GM19239 (cell line): Measurements from ENCODE around the gene ZDBF2.
A peak's percentile ranks its signal among the peaks of the same experiment; 100 is the strongest.
"Not testable (repeated sequence)": the region's sequence is repeated elsewhere in the genome, so short reads cannot be mapped to it uniquely, and the experiment has no call there.

ENCODE experiments used
- DNase-seq: peaks from one replicate; pipeline ENCODE4 v3.0.0; 2011; ENCODE audit warnings: low spot score; ENCODE audit not compliant: insufficient read length
- FAIRE-seq: peaks from 2 replicates; lab custom pipeline; 2011; peaks lifted over from hg19 to GRCh38; lab: Jason Lieb, UNC

Gene ZDBF2

DNA sequence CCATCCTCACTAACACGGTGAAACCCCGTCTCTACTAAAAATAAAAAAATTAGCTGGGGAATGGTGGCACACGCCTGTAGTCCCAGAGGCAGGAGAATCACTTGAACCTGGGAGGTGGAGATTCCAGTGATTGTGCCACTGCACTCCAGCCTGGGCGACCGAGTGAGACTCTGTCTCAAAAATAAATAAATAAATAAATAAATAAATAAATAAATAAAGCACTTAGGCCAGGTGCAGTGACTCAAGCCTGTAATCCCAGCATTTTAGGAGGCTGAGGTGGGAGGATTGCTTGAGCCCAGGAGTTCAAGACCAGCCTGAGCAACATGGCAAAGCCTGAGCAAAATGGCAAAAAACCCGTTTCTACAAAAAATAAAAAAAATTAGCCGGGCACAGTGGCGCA is 15.8 kb upstream of the ZDBF2 start:
- DNase-seq, FAIRE-seq: not testable (repeated sequence)

DNA sequence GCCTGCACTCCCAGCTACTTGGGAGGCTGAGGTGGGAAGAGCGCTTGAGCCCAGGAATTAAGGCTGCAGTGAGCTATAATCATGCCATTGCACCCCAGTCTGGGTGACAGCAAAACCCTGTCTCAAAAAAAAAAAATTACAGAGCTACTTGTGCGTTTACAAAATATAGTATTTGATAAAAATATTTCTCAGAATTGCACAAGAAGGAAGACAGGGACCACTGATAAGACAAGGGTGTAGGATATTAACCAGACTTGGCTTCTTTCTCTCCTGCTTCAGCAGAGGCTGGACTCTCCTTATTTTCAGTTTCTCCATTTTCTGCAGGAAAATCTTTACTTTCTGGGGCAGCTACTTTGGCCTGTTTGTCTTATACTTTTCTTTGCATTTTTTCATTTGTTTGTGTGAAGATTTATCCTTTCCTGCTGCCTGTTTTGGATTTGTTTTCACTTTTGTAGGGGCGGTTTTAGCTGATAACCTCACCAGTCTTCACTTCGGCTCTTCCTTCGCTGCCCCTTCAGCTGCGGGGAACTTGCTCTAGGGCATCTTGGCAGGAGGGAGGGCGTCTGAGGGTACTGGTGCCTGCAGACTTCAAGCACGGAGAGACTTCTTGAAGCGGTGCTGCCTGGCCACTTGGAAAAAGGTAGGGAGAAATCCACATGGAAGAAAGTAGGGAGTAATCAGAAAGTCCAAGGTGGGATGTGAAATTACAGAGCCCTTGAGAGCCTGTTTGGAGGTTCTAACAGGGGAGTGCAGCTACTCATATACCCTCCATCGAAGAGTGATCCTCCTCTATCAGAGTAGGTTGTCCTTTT is 14.9 kb upstream of the ZDBF2 start:
- no peak for DNase-seq
- no peak for FAIRE-seq

DNA sequence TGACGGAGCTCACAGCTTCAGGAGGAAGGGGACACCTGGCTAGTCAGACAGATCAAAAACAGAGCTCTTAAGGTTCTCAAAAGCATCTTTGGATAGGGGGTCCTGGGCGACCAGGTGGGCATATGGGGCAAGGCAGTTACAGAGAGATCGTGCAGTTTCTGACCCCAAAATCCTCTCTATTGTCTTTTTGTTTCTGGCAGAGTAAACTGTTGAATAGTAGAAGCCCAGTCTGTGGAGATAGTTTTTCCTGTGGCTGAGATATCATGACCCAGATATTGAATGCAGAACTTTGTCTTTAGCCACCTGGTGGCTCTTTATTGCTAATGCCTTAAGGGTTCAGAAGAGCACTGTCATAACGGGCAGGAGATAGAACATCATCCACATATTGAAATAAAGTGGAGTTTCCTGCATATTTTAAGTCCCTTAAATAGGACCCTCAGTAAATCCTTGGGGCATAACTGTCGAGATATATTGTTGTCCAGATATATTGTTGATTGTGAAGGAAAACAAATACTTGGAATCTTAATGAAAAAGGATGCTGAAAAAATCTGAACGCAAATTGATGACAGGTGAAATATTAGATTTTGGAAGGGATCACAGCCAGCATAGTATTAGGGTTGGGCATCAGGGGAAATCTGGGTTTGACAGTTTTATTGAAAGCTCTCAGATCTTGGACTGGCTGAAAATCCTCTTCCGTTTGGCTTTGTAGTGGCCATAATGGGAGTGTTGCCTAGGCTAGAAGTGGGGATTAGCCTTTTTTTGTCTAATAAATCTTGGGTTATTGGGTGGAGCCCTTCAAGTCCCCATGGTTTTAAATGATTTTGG is 14.1 kb upstream of the ZDBF2 start:
- FAIRE-seq (no peak), DNase-seq (peak; percentile 28)

DNA sequence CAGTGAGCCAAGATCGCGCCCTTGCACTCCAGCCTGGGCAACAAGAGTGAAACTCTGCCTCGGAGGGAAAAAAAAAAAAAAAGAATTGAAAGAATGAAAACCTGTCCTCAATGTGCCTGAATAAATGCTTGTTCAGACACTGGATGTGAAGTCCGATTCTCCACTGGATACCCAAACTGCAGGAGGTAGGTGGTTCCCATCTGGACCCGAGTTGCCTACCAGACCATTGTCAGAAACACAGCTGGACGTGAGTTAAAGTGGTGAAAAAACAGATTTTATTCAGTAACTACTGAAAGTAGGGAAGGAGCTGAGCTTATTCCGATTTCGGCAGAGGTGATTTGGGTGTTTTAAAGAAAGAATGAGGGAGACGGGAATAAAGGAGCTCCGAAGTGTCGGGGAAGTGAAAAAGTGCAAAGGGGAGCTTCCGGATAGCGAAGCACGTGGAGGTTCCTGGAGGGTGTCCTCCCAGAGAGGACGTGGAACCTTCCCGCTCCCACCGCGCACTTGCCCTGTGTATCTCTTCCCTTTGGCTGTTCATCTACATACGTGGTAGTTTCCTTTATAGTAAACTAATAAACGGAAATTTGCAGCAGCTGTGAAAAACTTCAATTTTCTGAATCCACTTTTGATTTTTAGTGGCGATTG is 10.4 kb upstream of the ZDBF2 start:
- FAIRE-seq (no peak), DNase-seq (no peak)

DNA sequence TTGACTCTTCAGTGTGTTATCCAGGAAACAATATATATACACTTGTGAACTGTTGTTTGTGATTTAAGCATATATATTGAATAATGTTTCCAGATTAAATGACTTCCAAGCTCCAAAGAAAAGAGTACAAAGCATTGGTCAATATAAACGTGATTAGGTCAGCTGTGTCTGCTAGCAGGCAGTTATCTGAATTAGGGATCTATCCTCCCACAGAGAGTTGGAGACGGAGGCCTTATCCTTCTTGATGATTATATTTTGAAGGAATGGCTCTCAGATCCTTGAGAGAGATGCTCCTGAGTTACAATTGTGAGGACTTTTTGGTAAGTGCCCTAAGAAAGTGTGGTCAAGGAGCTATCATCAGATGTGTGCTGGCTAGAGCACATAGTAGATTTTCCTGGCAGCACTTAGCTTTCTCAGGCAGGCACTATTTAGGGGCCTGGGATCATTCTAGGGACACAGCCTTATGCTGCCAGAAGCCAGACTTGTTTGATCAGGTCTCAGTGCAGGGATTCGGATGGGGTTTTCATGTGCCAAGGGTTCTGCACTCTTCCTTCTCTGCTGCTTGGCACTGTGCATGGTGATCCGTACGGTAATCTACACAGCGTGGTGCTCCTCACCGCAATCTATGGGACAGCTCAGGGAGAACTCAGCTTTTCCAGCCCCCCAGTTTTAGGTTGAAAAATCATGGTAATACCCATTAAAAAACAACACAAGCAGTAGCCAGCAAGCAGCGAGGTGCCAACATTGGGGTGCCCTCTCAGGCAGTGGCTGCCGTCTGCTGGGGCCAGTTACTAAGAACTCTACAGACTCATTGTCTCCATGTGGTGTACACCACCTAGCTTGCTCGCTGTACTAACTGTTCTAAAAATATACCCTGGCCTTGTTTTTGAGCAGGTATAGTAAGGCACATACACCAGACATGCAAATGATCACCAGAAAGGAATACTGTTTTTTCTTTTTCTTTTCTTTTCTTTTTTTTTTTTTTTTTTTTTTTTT is 8.0 kb upstream of the ZDBF2 start:
- no peak for FAIRE-seq

DNA sequence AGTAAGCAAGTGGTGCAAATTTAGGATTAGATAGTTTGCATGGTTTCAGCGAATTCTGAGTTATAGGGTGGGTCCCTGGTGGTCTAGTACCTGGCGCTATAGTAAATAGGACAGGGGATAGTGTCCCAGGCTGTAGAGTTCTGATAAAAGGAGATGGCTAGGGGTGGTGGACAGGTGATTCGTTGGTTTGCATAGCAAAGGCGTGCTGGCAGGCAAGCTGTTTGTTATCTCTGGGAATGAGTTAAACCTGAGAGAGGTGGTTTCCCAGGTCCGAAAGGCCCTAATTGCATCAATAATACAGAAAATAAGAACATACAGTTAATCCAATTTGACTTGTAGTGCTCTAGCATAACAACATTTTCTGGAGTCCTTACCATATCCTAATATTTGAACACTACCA is 6.9 kb upstream of the ZDBF2 start:
- DNase-seq: no peak
- FAIRE-seq: no peak

More for the DNA sequence above, 8.0 kb upstream of the ZDBF2 start:
- DNase-seq: no peak

DNA sequence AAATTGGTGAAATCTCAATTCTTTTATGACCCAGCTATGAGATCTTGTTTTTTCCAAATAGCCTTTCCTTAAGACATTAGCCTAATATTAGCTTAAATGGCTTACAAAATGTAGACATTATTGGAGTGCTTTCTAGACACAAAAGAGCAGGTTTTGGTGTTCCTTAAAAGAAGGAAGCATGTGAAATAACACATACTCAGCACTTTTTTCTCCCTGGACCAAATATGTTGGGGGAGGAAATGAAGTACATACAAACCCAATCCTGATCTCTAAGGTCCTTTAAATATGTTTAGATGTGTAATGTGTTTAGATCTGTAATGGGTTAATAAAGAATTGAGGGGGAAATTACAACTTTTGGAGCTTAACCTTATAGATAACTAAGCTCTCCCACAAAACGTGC is 3.4 kb upstream of the ZDBF2 start:
- DNase-seq: no peak
- FAIRE-seq: no peak

DNA sequence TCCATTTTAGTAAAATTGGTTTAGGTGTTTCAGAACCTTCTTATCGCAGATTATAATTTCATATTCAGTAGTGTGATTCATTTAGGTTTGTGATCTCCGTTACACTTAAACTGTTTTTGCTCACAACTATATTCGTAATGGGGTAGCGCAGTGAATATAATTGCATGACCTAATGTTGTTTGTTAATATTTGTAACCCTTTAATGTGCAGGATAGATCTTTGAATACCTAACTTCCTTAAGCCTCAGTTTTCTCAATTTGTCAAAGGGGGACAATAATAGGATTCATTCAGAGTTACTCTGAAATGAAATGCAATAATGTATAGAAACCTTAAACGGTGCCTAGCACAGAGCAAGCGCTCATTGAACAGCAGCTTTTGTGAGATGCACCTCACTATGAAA is 558 bp upstream of the ZDBF2 start:
- no peak for DNase-seq
- no peak for FAIRE-seq

DNA sequence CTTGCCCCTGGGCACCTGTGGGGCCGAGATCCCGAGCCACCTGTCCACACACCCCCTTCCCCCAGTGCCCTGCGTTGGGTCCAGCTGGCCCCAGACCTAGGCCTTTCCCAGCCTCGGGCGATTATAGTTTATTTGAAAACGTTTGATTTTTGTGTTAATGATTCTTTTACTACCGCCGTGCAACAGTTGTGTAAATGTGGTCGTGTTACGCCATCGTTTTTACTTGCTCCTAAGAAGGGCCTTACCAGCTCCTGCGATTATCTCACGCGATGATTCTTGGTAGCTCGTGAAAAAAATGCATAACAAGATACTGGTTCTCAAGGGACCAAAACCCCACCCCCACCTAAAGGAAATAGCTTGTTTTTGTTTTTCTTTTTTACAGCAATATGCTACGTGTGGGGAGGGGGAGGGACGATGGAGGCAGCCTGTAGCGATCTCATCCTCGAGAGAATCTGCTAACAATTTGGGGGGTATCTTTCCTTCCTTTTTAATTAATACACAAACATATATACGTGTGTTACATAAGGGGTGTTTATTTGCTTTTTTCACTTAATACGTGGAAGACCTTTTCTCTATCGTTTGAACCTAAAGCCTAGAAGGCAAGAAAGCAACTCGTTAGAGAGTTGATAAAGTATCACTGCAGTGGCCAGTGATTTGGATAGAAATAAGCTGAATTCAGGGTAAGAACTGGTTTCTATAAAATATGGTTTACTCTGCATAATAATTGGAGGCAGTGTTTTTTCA is 1.0 kb downstream of the ZDBF2 start:
- DNase-seq (no peak), FAIRE-seq (peak; percentile 76)

DNA sequence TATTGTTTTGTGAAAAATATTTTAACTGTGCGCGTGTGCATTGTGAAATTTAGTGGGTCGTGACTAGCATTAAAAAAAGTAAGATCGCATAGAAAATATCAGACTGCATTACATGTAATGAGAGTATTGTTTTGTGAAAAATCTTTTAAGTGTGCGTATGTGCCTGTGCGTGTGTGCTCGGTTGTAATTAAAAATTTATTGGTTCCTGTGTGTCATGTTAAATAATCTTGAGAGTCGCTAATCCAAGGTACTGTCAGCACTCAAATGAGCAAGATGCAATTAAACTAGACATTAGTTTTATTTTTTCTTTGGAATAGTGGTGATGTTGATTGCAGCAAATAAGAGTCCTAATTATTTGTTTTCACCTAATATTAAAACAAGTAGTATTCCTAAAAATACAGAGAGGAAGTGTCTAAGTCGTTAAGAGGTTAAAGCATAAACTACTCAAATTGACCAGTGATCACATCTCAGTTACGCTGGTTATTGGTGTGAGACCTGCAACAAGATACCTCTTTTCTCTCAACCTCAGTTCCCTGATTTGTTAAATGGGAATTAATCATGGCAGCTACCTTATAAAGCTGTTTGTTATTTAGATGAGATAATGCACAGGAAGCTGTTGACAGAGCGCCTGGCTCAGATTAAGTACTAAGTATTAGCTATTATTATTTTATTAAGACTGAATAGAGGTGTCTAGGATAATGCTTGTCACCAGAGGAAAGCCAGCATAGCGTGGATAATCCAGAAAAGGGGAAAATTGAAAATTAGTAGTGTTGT is 1.9 kb downstream of the ZDBF2 start:
- DNase-seq: no peak
- no peak for FAIRE-seq

DNA sequence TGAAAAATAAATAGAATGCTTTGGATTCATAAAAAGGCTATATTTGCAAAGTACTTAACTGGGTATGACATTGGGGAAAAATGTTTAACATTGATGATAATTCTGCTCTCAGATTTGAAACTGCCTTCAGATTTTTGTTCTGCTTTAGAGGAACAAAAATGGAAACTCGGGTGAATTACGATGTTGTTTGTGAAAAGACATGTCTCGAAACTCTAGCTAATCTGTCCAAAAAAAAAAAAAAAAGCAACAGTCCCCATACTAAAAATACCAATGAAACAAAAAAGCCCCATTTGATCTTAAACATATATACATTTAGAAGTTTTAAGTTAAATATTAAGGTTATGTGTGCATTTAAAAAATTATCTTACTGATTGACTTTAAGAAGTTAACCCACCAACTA is 3.0 kb downstream of the ZDBF2 start:
- FAIRE-seq: no peak
- DNase-seq: no peak

DNA sequence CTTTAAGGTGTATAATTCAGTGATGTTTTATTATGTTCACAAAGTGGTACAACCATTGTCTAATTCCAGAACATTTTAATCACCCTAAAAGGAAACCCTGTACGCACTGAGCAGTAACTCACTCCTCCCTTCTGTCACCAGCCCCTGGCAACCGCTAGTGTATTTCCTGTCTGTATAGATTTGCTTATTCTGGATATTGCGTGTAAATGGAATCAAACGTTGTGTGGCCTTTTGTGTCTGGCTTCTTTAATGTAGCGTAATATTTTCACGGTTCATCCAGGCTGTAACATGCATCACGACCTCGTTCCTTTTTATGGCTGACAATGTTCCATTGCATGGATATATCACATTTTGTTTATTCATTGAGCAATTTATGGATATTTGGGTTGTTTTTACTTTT is 8.3 kb downstream of the ZDBF2 start:
- no peak for FAIRE-seq

DNA sequence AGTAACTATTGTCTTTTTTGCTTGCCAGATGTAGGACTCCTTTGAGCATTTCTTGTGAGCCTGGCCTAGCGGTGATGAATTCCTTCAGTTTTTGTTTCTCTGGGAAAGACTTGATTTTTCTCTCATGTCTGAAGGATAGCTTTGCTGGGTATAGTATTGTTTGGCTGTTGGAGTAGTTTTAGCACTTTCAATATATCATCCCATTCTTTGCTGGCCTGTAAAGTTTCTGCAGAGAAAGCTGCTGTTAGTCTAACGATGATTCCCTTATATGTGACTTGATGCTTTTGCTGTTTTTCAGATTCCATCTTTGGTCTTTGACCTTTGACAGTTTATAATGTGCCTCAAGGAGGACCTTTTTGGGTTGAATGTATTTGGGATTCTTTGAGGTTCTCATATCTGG is 12.7 kb downstream of the ZDBF2 start:
- DNase-seq (no peak), FAIRE-seq (no peak)

More for the DNA sequence above, 8.3 kb downstream of the ZDBF2 start:
- no peak for DNase-seq

DNA sequence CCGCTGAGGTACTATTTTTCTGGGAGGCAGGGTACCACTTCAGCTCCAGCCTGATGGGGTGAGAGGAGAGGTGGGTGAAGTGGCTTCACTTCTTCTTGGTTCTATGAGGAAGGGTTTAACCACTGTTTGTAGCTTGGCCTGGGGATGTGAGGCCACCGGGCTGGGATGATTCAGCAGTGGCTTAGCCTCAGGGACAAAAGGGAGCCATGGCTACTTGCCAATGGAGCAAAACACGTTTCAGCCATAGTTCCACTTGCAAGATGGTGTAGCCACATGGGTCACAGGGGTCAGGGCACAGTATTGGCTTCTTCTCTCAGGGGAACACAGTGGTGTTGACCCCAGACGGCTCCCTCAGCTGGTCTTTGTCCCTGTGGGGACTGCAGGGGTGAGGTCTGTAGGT is 14.9 kb downstream of the ZDBF2 start:
- FAIRE-seq: no peak
- no peak for DNase-seq

DNA sequence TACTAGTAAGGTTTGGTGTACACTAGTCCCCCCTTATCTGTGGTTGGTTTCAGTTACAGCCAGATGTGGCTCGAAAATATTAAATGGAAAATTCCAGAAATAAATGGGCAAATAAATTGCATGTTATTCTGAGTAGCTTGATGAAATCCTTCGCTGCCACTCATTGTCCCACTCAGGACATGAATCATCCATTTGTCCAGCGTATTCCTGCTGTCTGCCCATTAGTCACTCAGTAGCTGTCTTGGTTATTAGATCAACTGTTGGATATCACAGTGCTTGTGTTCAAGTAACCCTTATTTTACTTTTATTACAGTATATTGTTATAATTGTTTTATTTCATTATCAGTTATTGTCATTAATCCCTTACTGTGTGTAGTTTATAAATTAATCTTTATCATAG is 21.7 kb downstream of the ZDBF2 start:
- DNase-seq: no peak
- no peak for FAIRE-seq

DNA sequence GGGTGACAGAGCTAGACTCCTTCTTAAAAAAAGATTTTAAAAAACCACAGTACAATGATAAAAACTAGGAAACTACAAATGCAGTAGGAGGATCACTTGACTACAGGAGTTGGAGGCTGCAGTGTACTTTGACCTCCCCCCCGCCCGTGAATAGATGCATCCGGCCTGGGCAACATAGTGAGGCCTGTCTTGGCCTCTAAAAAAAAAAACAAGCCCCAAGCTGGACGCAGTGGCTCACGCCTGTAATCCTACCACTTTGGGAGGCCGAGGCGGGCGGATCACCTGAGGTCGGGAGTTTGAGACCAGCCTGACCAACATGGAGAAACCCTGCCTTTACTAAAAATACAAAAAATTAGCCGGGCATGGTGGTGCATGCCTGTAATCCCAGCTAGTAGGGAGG is 25.1 kb downstream of the ZDBF2 start:
- DNase-seq, FAIRE-seq: not testable (repeated sequence)

DNA sequence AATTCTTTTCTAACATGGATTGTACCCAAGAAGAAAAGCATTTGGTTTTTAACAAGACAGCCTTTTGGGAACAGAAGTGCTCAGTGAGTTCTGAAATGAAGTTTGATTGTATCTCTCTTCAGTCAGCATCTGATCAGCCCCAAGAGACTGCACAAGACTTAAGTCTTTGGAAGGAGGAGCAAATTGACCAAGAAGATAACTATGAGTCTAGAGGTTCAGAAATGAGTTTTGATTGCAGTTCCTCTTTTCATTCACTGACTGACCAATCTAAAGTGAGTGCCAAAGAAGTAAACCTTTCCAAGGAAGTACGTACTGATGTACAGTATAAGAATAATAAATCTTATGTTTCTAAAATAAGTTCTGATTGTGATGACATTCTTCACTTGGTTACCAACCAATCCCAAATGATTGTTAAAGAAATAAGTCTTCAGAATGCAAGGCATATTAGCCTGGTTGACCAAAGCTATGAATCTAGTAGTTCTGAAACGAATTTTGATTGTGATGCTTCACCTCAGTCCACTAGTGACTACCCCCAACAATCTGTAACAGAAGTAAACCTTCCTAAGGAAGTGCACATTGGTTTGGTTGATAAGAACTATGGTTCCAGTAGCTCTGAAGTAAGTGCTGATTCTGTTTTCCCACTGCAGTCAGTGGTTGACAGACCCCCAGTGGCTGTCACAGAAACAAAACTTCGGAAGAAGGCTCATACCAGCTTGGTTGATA is 31.2 kb downstream of the ZDBF2 start:
- FAIRE-seq (peak; percentile 37), DNase-seq (no peak)

DNA sequence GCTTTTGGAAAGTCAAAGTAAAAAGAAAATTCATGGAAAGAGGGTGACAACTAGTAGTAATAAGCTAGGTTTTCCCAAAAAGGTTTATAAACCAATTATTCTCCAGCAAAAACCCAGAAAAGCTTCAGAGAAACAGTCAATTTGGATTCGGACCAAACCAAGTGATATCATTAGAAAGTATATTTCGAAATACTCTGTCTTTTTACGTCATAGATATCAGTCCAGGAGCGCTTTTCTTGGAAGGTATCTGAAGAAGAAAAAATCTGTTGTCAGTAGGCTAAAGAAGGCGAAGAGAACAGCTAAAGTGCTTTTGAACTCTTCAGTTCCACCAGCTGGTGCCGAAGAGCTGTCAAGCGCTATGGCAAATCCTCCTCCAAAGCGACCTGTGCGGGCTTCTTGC is 36.6 kb downstream of the ZDBF2 start:
- DNase-seq (no peak), FAIRE-seq (no peak)
